Renal pelvis (tissue), 4 donors: ENCODE data around the gene SEC61A1. TPM values are rescaled to one million over a fixed set of nuclear protein-coding genes. Genes with fewer than 3 reads are reported as not detected.
A peak's percentile ranks its signal among the peaks of the same experiment; 100 is the strongest.

Experiments used
- DNase-seq: peaks from one replicate; pipeline ENCODE4 v3.0.0-alpha.2; 2013
- polyA plus RNA-seq, 3 donors: library from polyadenylated mRNA; unstranded; fragments of 120-200 nt; gene quantifications; one replicate each; pipeline ENCODE4 v1.2.1, GENCODE V29; 2013; ENCODE audit not compliant: insufficient read length in 3 of 3

The SEC61A1 gene
- polyA plus RNA-seq, 3 donors, result 172 to 182 (median 174) TPM

- DNase-seq, result peak; percentile 29
Measured at GRCh38 chr3:128051459-128051836, 789 bp upstream of the SEC61A1 start.

- DNase-seq, result peak; percentile 16
Measured at GRCh38 chr3:128052595-128053351, 536 bp downstream of the SEC61A1 start.

GRCh38 chr3:128053614-128054013, 1.4 kb downstream of the SEC61A1 start:
- no peak for DNase-seq

- DNase-seq, result no peak
Measured at GRCh38 chr3:128054367-128054766, 2.1 kb downstream of the SEC61A1 start.

GRCh38 chr3:128056258-128056657, 4.0 kb downstream of the SEC61A1 start:
- DNase-seq, result no peak

- no peak for DNase-seq
Measured at GRCh38 chr3:128060473-128061381, 8.5 kb downstream of the SEC61A1 start.

GRCh38 chr3:128062033-128062745, 10.0 kb downstream of the SEC61A1 start:
- DNase-seq, result no peak

- DNase-seq, result no peak
Measured at GRCh38 chr3:128063865-128064264, 11.6 kb downstream of the SEC61A1 start.

GRCh38 chr3:128064962-128065361, 12.7 kb downstream of the SEC61A1 start:
- DNase-seq, result no peak

- DNase-seq, result no peak
Measured at GRCh38 chr3:128066114-128066513, 13.9 kb downstream of the SEC61A1 start.

- no peak for DNase-seq
Measured at GRCh38 chr3:128066676-128067075, 14.4 kb downstream of the SEC61A1 start.

GRCh38 chr3:128067489-128067888, 15.3 kb downstream of the SEC61A1 start:
- DNase-seq, result no peak

GRCh38 chr3:128068156-128068620, 16.0 kb downstream of the SEC61A1 start:
- no peak for DNase-seq

GRCh38 chr3:128069271-128069670, 17.0 kb downstream of the SEC61A1 start:
- no peak for DNase-seq

- no peak for DNase-seq
Measured at GRCh38 chr3:128070898-128071591, 18.8 kb downstream of the SEC61A1 start.

- no peak for DNase-seq
Measured at GRCh38 chr3:128071771-128072453, 19.7 kb downstream of the SEC61A1 start.

GRCh38 chr3:128072454-128073184, 20.4 kb downstream of the SEC61A1 start:
- no peak for DNase-seq

GRCh38 chr3:128073185-128073725, 21.0 kb downstream of the SEC61A1 start:
- DNase-seq, result no peak

GRCh38 chr3:128073807-128074206, 21.6 kb downstream of the SEC61A1 start:
- DNase-seq, result no peak
